Panc1 (cell line): ENCODE data around the gene DLG2. TPM values are rescaled to one million over a fixed set of nuclear protein-coding genes. Genes with fewer than 3 reads are reported as not detected.

ENCODE experiments used
- ATAC-seq: fragments of 200-7000 bp; cut with Tn5 transposase; 2 replicates; pipeline ENCODE4 v1.9.1; 2020; ENCODE audit warnings: mild to moderate bottlenecking, moderate library complexity
- BruUV-seq: library from RNA; stranded (reverse); fragments of 400-500 nt; replicated peaks from 2 replicates; lab custom pipeline; 2021; lab: Mats Ljungman, UMichigan
- CTCF ChIA-PET: fragments of 300-600 bp; sonication (Branson Sonifier 250); formaldehyde crosslinking; loops from one replicate; lab custom pipeline; 2022; ENCODE audit warnings: antibody characterized with exemption; lab: Charles Lee
- POLR2A ChIA-PET: fragments of 300-600 bp; sonication (Branson Sonifier 250); formaldehyde crosslinking; loops from one replicate; lab custom pipeline; 2022; ENCODE audit warnings: antibody characterized with exemption; lab: Charles Lee
- DNase-seq: peaks from one replicate; pipeline ENCODE4 v3.0.0-alpha.2; 2010; ENCODE audit warnings: low read depth, low spot score
- H3K27ac ChIP-seq: 2 replicates; pipeline ENCODE4 v1.5.1; 2011; ENCODE audit warnings: mild to moderate bottlenecking, low read length, inconsistent platforms
- H3K27me3 ChIP-seq: fragments of 200-500 bp; sonication (Bioruptor generic); 2 replicates; pipeline ENCODE4 v1.6.0; 2014; ENCODE audit warnings: low read length, inconsistent platforms; ENCODE audit not compliant: control insufficient read depth, insufficient read depth
- H3K36me3 ChIP-seq: fragments of 200-500 bp; sonication (Bioruptor generic); 2 replicates; pipeline ENCODE4 v1.5.1; 2014; ENCODE audit warnings: inconsistent platforms, mild to moderate bottlenecking, low read length, moderate library complexity; ENCODE audit not compliant: control insufficient read depth, insufficient read depth
- H3K4me1 ChIP-seq: 2 replicates; pipeline ENCODE4 v1.5.1; 2011; ENCODE audit warnings: inconsistent platforms, mild to moderate bottlenecking, low read length, moderate library complexity; ENCODE audit not compliant: control insufficient read depth, insufficient read depth
- H3K4me3 ChIP-seq, 2 experiments: 2 replicates each; pipeline ENCODE4 v1.5.1; 2011 to 2012; ENCODE audit warnings: low read depth in 2 of 2, low read length in 2 of 2, mild to moderate bottlenecking in 2 of 2, inconsistent platforms in 1 of 2, moderate library complexity in 1 of 2
- H3K9me3 ChIP-seq: fragments of 200-500 bp; sonication (Bioruptor generic); 2 replicates; pipeline ENCODE4 v1.5.1; 2014; ENCODE audit warnings: low read depth, mild to moderate bottlenecking, inconsistent platforms, low read length, moderate library complexity; ENCODE audit not compliant: control insufficient read depth, insufficient read depth
- CTCF ChIP-seq: fragments of 450-650 bp; IDR thresholded peaks from 2 replicates; pipeline ENCODE4 v1.5.1; 2017; ENCODE audit warnings: mild to moderate bottlenecking
- POLR2AphosphoS5 ChIP-seq: IDR thresholded peaks from 2 replicates; pipeline ENCODE4 v1.6.1; 2012; ENCODE audit warnings: mild to moderate bottlenecking, low read depth, low read length, moderate library complexity
- SIN3A ChIP-seq: IDR thresholded peaks from 2 replicates; pipeline ENCODE4 v1.6.1; 2012; ENCODE audit warnings: low read depth, mild to moderate bottlenecking, low read length, moderate library complexity, borderline replicate concordance; ENCODE audit not compliant: insufficient read depth
- TCF7L2 ChIP-seq: IDR thresholded peaks from 2 replicates; pipeline ENCODE4 v1.6.1; 2011; ENCODE audit warnings: mild to moderate bottlenecking, low read depth, low read length, inconsistent platforms
- in situ Hi-C: cut with HindIII; loops from 2 replicates; pipeline ENCODE4 v1.10.0; 2016; ENCODE audit warnings: low sequenced_read_pairs, low pct_unique_long_range_greater_than_20kb
- intact Hi-C: fragments of 100-400 bp; cut with micrococcal nuclease; formaldehyde crosslinking; loops from one replicate; pipeline ENCODE4 v1.10.0; 2022; ENCODE audit not compliant: unreplicated experiment
- total RNA-seq: library from RNA; stranded (reverse); gene quantifications from one replicate; pipeline ENCODE4 v1.2.1, GENCODE V29; 2021; ENCODE audit not compliant: unreplicated experiment
- TF ChIP-seq, protein P1 (sequence below), 2 experiments: IDR thresholded peaks; 2 replicates each; pipeline ENCODE4 v1.6.1; 2011 to 2012; ENCODE audit warnings: low read depth in 2 of 2, control low read depth in 1 of 2, low read length in 1 of 2, mild to moderate bottlenecking in 1 of 2, moderate library complexity in 1 of 2; ENCODE audit not compliant: insufficient read depth in 1 of 2

DLG2 gene
- total RNA-seq, 1 experiment from 2014 or later, result 4.2 TPM

- in situ Hi-C loops, result no loop called here
- intact Hi-C loops, result no loop called here
- DNase-seq, result no peak
- ChIA-PET POLR2A (no interaction called here), CTCF (interaction anchor here (0.5 kb wide), 1 partner anchor 867 kb away, joined by 3 read pairs; no protein-coding TSS in a partner anchor)
- Histone ChIP-seq H3K27me3 (no peaks in the 10 kb centered on the region), H3K9me3 (no peaks in the 10 kb centered on the region), H3K27ac (no peak overlapping the region), H3K36me3 (no peaks in the 10 kb centered on the region), H3K4me3 (no peak overlapping the region), H3K4me1 (no peaks in the 10 kb centered on the region)
- TF ChIP-seq TCF7L2, result no peak
- TF ChIP-seq, protein P1, sequence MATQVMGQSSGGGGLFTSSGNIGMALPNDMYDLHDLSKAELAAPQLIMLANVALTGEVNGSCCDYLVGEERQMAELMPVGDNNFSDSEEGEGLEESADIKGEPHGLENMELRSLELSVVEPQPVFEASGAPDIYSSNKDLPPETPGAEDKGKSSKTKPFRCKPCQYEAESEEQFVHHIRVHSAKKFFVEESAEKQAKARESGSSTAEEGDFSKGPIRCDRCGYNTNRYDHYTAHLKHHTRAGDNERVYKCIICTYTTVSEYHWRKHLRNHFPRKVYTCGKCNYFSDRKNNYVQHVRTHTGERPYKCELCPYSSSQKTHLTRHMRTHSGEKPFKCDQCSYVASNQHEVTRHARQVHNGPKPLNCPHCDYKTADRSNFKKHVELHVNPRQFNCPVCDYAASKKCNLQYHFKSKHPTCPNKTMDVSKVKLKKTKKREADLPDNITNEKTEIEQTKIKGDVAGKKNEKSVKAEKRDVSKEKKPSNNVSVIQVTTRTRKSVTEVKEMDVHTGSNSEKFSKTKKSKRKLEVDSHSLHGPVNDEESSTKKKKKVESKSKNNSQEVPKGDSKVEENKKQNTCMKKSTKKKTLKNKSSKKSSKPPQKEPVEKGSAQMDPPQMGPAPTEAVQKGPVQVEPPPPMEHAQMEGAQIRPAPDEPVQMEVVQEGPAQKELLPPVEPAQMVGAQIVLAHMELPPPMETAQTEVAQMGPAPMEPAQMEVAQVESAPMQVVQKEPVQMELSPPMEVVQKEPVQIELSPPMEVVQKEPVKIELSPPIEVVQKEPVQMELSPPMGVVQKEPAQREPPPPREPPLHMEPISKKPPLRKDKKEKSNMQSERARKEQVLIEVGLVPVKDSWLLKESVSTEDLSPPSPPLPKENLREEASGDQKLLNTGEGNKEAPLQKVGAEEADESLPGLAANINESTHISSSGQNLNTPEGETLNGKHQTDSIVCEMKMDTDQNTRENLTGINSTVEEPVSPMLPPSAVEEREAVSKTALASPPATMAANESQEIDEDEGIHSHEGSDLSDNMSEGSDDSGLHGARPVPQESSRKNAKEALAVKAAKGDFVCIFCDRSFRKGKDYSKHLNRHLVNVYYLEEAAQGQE (IDR thresholded peaks at IDR 0.05; ENCODE audit: insufficient read depth in 1 of 2, low read depth in 2 of 2, low read length in 1 of 2), result no peak
- TF ChIP-seq POLR2AphosphoS5, result no peak
- TF ChIP-seq CTCF, result no peak
- no peak for TF ChIP-seq SIN3A
- BruUV-seq, result no TSS peak
- no peak for ATAC-seq
Measured at GRCh38 chr11:83662494-83662893, 1964.7 kb downstream of the DLG2 start.

DNA sequence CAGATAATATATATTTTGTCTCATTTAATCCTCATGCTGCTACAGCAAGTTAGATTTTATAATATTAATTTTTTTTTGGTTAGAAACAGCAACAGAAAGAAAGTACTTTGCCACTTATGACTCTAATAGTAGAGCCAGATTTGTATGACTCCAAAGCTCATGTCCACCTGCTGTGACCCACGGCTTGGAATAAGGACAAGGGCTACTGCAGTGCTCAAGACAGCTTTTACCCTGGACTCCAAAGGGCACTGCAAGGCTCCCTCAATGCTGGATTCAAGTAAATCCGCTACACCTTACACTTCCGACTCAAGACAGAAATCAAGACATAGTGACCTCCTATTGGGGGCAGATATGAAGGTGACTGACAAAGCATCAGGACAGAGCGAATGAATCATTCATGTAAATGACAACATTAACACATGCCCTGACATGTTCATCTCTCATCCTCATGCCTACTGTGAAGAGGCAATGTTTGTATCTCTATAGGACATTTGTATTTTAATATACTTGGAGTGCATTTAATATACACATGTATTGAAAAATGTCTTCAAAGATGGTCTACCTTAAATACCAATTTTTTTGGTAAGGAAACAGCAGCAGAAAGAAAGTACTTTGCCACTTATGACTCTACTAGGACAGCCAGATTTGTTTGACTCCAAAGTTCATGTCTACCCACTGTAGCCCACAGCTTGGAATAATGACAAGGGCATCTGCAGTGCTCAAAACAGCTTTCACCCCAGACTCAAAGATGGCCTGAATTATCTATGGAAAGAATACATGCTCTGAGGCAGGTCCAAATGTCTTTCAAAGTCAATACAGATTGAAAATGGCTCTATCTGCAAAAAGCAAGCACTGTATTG is 1965.4 kb downstream of the DLG2 start:
- POLR2A ChIA-PET, result no interaction called here
- no peak for ATAC-seq
- Histone ChIP-seq H3K4me1 (no peaks in the 10 kb centered on the region), H3K36me3 (no peaks in the 10 kb centered on the region), H3K9me3 (no peaks in the 10 kb centered on the region), H3K27me3 (no peaks in the 10 kb centered on the region), H3K4me3 (no peak overlapping the region), H3K27ac (no peak overlapping the region)
- CTCF ChIA-PET, result interaction anchor here (0.5 kb wide), 1 partner anchor 866 kb away, joined by 3 read pairs; no protein-coding TSS in a partner anchor
- BruUV-seq, result no TSS peak
- TF ChIP-seq, protein P1 (IDR thresholded peaks at IDR 0.05; ENCODE audit: insufficient read depth in 1 of 2, low read depth in 2 of 2, low read length in 1 of 2), result no peak
- no peak for TF ChIP-seq POLR2AphosphoS5
- no peak for TF ChIP-seq TCF7L2
- no peak for TF ChIP-seq CTCF
- TF ChIP-seq SIN3A, result no peak
- intact Hi-C loops (no loop called here), in situ Hi-C loops (no loop called here)
- no peak for DNase-seq
